Adipocyte (in vitro differentiated cells): ENCODE results near the gene MYBPC3.
A peak's percentile ranks its signal among the peaks of the same experiment; 100 is the strongest.

Experiments used
- DNase-seq: peaks from one replicate; pipeline ENCODE4 v3.0.0-alpha.2; 2015; ENCODE audit warnings: low read depth
- H3K27me3 ChIP-seq: replicated peaks from 2 replicates; pipeline ENCODE4 v1.7.0; 2013; ENCODE audit warnings: mild to moderate bottlenecking, low read length, moderate library complexity; ENCODE audit not compliant: control insufficient read depth, insufficient read depth
- H3K36me3 ChIP-seq: 2 replicates; pipeline ENCODE4 v1.7.0; 2013; ENCODE audit warnings: low read length, mild to moderate bottlenecking, moderate library complexity; ENCODE audit not compliant: control insufficient read depth, insufficient read depth, severe bottlenecking
- H3K4me1 ChIP-seq: 2 replicates; pipeline ENCODE4 v1.7.0; 2013; ENCODE audit warnings: mild to moderate bottlenecking, low read length, moderate library complexity; ENCODE audit not compliant: control insufficient read depth, insufficient read depth
- H3K4me3 ChIP-seq: 2 replicates; pipeline ENCODE4 v1.7.0; 2013; ENCODE audit warnings: mild to moderate bottlenecking, low read length, moderate library complexity
- H3K9ac ChIP-seq: 2 replicates; pipeline ENCODE4 v1.7.0; 2013; ENCODE audit warnings: mild to moderate bottlenecking, low read length, moderate library complexity
- H3K9me3 ChIP-seq: 2 replicates; pipeline ENCODE4 v1.7.0; 2013; ENCODE audit warnings: mild to moderate bottlenecking, low read length, moderate library complexity; ENCODE audit not compliant: control insufficient read depth

The MYBPC3 gene

GRCh38 chr11:47332791-47333525 is 19.5 kb downstream of the MYBPC3 start:
- H3K4me1 ChIP-seq: no peaks in the 10 kb centered on the region
- H3K27me3 ChIP-seq: peaks cover 4% of the 10 kb centered on the region
- no peak overlapping the region for H3K4me3 ChIP-seq
- H3K9me3 ChIP-seq: no peaks in the 10 kb centered on the region
- no peaks in the 10 kb centered on the region for H3K36me3 ChIP-seq
- no peak overlapping the region for H3K9ac ChIP-seq
- DNase-seq: no peak

DNA sequence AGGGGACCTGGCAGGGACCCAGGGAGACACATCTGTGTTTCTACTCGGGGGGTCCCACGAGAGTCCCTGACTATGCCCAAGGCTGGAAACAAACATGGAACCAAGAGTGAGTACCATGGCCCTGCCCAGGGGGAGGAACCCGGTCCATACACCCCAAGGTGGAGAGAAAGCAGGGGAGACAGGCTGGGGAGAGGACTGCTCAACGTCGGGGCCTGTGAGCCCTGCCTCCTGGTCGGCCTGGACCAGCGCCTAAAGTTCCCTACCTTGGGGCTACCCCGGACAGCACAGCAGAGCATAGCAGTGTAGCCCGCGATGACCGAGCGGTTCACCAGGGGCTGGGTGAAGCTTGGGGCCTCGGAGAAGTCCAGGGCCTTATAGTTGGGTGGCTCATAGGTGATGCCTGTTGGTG is 20.2 kb downstream of the MYBPC3 start:
- no peaks in the 10 kb centered on the region for H3K36me3 ChIP-seq
- H3K9ac ChIP-seq: no peak overlapping the region
- H3K9me3 ChIP-seq: no peaks in the 10 kb centered on the region
- DNase-seq: no peak
- no peaks in the 10 kb centered on the region for H3K4me1 ChIP-seq
- H3K27me3 ChIP-seq: peaks cover 4% of the 10 kb centered on the region
- no peak overlapping the region for H3K4me3 ChIP-seq

GRCh38 chr11:47331454-47332302 is 20.8 kb downstream of the MYBPC3 start:
- no peaks in the 10 kb centered on the region for H3K4me1 ChIP-seq
- no peaks in the 10 kb centered on the region for H3K36me3 ChIP-seq
- H3K27me3 ChIP-seq: no peaks in the 10 kb centered on the region
- H3K4me3 ChIP-seq: no peak overlapping the region
- H3K9me3 ChIP-seq: no peaks in the 10 kb centered on the region
- no peak overlapping the region for H3K9ac ChIP-seq
- DNase-seq: no peak

DNA sequence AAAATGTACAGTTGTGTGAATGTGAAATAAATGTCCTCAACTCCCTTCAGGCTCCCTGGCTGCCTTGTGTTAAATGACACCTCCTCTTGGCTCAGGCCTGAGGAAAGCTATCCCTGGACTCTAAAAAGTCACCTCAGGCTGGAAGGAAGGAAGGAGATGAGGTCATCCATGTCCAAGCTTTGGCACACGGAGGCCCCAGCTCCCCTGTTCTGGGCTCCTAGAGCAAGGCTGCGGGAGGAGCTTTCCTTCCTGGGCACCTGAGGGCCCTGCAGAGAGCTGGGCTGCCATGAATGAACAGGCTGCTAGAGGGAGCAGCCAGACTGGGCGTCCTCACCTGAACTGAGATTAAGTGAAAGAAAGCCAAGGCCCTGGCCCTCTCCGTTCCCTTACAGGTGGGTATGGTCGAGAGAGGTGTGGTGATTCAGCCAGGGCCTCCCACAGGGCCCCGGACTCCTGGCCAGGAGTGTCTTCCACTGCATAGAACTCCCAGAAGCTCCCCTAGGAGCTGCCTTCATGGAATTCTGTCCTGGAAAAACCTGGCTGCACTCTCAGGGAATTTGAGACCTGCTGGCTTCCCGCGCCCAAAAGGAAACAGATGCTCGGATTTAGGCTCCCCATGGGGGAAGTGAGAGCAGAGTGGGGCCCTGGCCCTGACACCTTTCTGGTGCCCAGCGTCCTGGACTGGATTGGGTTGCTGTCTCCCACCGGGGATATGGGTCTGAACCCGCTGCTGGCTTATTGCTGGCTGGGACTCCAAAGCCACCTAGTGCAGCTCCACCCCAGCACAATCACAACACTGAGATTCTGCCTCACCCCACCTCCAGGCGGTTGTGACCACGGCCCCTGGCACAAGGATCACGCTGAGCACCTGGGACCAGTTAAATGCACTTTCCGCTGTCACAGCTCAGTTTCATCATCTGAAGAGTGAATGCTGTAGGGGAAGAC is 22.2 kb downstream of the MYBPC3 start:
- H3K27me3 ChIP-seq: no peaks in the 10 kb centered on the region
- H3K36me3 ChIP-seq: no peaks in the 10 kb centered on the region
- peak; percentile 47 for DNase-seq
- no peak overlapping the region for H3K9ac ChIP-seq
- no peak overlapping the region for H3K4me3 ChIP-seq
- H3K9me3 ChIP-seq: no peaks in the 10 kb centered on the region
- no peaks in the 10 kb centered on the region for H3K4me1 ChIP-seq

DNA sequence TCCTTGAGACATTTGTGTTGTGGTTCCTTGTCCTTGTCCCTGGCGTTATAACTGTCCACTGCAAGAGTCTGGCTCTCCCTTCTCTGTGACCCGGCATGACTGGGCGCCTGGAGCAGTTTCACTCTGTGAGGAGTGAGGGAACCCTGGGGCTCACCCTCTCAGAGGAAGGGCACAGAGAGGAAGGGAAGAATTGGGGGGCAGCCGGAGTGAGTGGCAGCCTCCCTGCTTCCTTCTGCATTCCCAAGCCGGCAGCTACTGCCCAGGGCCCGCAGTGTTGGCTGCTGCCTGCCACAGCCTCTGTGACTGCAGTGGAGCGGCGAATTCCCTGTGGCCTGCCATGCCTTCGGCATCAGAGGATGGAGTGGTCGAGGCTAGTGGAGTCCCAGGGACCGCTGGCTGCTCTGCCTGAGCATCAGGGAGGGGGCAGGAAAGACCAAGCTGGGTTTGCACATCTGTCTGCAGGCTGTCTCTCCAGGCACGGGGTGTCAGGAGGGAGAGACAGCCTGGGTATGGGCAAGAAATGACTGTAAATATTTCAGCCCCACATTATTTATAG is 23.0 kb downstream of the MYBPC3 start:
- Histone ChIP-seq H3K9ac (no peak overlapping the region), H3K4me3 (no peak overlapping the region), H3K9me3 (no peaks in the 10 kb centered on the region), H3K4me1 (no peaks in the 10 kb centered on the region), H3K27me3 (no peaks in the 10 kb centered on the region), H3K36me3 (no peaks in the 10 kb centered on the region)
- peak; percentile 2 for DNase-seq

DNA sequence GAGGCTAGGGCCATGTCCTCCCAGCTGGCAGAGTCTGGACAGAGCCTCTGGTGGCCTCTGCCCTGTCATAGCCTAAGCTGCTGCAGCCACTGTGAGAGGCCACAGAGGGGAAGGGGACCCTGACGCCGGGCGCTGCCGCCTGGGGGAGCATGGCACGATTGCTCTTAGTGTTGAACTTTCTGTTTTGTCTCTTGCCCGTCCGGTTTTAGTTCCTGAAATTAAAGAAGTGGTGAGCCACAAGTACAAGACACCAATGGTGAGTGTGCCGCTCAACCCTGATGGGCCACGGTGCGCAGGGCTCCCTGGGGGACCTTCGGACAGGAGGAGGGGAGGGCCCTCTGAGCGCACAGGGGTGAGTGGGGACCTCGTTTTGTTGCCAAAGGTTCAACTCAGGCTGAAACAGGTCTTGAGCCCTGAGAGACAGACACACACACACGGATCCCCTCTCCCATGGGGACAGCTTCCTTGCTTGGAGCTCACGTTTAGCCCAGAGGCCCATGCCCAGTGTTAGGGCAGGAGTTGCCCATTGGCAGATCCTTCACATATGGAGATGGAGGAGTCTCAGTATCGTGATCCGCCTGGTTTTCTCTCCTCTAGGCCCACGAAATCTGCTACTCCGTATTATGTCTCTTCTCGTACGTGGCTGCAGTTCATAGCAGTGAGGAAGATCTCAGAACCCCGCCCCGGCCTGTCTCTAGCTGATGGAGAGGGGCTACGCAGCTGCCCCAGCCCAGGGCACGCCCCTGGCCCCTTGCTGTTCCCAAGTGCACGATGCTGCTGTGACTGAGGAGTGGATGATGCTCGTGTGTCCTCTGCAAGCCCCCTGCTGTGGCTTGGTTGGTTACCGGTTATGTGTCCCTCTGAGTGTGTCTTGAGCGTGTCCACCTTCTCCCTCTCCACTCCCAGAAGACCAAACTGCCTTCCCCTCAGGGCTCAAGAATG is 23.8 kb downstream of the MYBPC3 start:
- Histone ChIP-seq H3K9me3 (no peaks in the 10 kb centered on the region), H3K27me3 (no peaks in the 10 kb centered on the region)
- no peak for DNase-seq

DNA sequence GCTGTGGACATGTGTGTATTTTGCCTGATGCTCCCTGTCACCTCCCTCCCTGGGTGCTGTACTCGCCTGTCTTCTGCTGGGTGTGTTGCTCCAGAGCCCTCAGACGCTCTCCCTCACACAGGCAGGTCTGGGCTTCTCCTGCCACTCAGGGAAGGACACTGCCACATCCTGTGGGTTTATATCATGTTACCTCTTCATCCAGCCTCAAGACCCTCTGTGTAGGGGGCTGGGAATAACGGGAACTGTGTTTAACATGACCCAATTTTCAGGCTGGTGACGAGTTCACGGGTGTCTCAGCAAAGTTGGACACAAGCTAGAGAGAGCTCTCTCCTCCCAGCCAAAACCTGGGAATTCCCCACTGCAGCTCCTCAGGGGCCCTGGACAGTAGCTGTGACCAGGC is 24.6 kb downstream of the MYBPC3 start:
- H3K4me1 ChIP-seq: no peaks in the 10 kb centered on the region
- DNase-seq: no peak
- no peaks in the 10 kb centered on the region for H3K9me3 ChIP-seq
- no peaks in the 10 kb centered on the region for H3K27me3 ChIP-seq
- H3K4me3 ChIP-seq: no peak overlapping the region
- H3K9ac ChIP-seq: no peak overlapping the region
- H3K36me3 ChIP-seq: no peaks in the 10 kb centered on the region

More for the DNA sequence above, 23.8 kb downstream of the MYBPC3 start:
- Histone ChIP-seq H3K4me1 (no peaks in the 10 kb centered on the region), H3K9ac (no peak overlapping the region), H3K36me3 (no peaks in the 10 kb centered on the region), H3K4me3 (no peak overlapping the region)

DNA sequence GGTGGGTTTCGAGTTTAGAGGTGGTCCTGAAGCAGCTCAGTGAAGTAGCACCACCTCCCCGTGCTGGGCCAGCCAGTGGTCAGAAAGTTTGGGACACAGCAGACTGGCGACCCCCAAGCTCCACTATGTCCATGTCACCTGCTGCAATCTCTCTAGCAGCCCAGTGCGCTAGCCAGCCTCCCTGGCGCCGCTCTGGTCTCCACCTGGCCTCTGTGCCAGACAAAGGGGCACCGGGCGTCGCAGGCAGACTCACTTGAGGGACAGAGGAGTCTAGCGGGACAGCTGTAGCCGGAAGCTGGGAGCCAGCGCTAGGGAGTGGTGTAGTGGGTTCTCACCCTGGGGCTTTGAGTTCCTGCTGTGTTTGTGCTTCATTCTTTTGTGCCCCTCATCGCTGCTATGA is 25.5 kb downstream of the MYBPC3 start:
- DNase-seq: no peak
- H3K9me3 ChIP-seq: no peaks in the 10 kb centered on the region
- H3K36me3 ChIP-seq: peaks cover 7% of the 10 kb centered on the region
- no peaks in the 10 kb centered on the region for H3K27me3 ChIP-seq
- H3K4me3 ChIP-seq: no peak overlapping the region
- H3K4me1 ChIP-seq: no peaks in the 10 kb centered on the region
- no peak overlapping the region for H3K9ac ChIP-seq

GRCh38 chr11:47326198-47326597 is 26.3 kb downstream of the MYBPC3 start:
- no peak overlapping the region for H3K9ac ChIP-seq
- H3K4me3 ChIP-seq: no peak overlapping the region
- no peaks in the 10 kb centered on the region for H3K27me3 ChIP-seq
- H3K4me1 ChIP-seq: no peaks in the 10 kb centered on the region
- peaks cover 16% of the 10 kb centered on the region for H3K36me3 ChIP-seq
- no peak for DNase-seq
- H3K9me3 ChIP-seq: no peaks in the 10 kb centered on the region
